Measurements from ENCODE around the gene RBM14.
A peak's percentile ranks its signal among the peaks of the same experiment; 100 is the strongest.
"Not testable (repeated sequence)": the region's sequence is repeated elsewhere in the genome, so short reads cannot be mapped to it uniquely, and the experiment has no call there.

Gene RBM14

DNA sequence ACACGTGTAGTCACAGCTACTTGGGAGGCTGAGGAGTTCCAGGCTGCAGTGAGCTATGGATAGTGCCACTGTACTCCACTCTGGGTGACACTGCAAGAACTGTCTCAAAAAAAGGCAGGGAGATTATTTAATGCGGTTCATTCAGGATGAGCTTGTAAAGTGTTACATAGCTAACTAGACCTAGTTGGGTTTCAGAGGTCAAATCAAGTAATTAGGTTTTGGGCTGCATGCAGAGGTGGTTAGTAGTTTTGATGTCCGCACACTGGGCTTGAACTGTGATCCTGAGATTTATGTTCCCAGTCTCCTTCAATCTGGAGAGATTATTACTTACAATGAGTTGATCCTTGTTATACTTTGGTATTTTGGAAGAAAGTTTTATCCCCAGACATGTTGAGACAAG is 20.0 kb downstream of the RBM14 start:
- DNase-seq (ENCODE audit: low spot score) (no peak), ATAC-seq (ENCODE audit: low read depth) (no peak)
- no peaks in the 10 kb centered on the region for H3K27me3 ChIP-seq (ENCODE audit: insufficient read depth, poor library complexity, severe bottlenecking)
- H3K36me3 ChIP-seq (ENCODE audit: low read depth), result peaks cover 66% of the 10 kb centered on the region
- H3K4me1 ChIP-seq (ENCODE audit: insufficient read depth, poor library complexity, severe bottlenecking), result peaks cover 30% of the 10 kb centered on the region
- H3K4me3 ChIP-seq (ENCODE audit: severe bottlenecking), result no peak overlapping the region
- TF ChIP-seq, protein P1, sequence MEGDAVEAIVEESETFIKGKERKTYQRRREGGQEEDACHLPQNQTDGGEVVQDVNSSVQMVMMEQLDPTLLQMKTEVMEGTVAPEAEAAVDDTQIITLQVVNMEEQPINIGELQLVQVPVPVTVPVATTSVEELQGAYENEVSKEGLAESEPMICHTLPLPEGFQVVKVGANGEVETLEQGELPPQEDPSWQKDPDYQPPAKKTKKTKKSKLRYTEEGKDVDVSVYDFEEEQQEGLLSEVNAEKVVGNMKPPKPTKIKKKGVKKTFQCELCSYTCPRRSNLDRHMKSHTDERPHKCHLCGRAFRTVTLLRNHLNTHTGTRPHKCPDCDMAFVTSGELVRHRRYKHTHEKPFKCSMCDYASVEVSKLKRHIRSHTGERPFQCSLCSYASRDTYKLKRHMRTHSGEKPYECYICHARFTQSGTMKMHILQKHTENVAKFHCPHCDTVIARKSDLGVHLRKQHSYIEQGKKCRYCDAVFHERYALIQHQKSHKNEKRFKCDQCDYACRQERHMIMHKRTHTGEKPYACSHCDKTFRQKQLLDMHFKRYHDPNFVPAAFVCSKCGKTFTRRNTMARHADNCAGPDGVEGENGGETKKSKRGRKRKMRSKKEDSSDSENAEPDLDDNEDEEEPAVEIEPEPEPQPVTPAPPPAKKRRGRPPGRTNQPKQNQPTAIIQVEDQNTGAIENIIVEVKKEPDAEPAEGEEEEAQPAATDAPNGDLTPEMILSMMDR (IDR thresholded peaks at IDR 0.05; ENCODE audit: poor library complexity, severe bottlenecking), result no peak
- H3K27ac ChIP-seq (ENCODE audit: poor library complexity, severe bottlenecking), result peak overlapping the region; percentile 61
- no peaks in the 10 kb centered on the region for H3K9me3 ChIP-seq (ENCODE audit: severe bottlenecking)

DNA sequence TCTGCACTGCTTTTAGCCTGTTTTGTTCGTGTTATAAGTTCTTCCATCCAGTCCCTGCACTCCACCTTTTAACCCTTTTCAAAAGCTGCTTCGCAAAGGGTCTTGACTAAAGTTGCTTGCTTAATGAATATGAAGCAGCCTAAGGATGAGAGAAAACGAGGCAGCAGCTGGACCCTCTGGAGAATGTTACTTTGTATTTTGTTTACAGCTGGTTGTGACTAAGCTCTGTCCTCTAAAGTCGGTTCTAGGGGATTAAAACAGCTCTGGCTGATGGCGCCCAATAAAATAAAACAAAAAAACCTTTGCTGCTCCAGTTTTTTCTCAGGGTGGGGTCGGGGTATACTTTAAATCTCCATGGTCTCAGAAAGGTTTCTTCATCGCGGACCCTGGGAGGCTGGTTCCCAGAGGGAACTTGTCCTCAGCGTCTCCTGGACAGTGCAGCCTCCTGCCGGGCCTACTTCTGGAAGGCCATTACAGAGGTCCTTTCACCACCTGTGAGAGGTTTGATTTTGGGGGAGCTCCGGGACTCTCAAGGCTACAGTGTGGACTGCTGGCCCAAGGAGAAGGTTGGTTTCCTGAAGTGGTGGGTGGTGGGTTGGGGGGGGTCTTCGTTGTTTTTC is 21.2 kb downstream of the RBM14 start:
- Histone ChIP-seq H3K36me3 (ENCODE audit: low read depth) (peaks cover 68% of the 10 kb centered on the region), H3K4me1 (ENCODE audit: insufficient read depth, poor library complexity, severe bottlenecking) (peaks cover 43% of the 10 kb centered on the region), H3K9me3 (ENCODE audit: severe bottlenecking) (no peaks in the 10 kb centered on the region), H3K4me3 (ENCODE audit: severe bottlenecking) (peak overlapping the region; percentile 81), H3K27me3 (ENCODE audit: insufficient read depth, poor library complexity, severe bottlenecking) (no peaks in the 10 kb centered on the region), H3K27ac (ENCODE audit: poor library complexity, severe bottlenecking) (peak overlapping the region; percentile 61)
- ATAC-seq (ENCODE audit: low read depth) (peak; percentile 4), DNase-seq (ENCODE audit: low spot score) (no peak)
- TF ChIP-seq, protein P1 (IDR thresholded peaks at IDR 0.05; ENCODE audit: poor library complexity, severe bottlenecking), result no peak

DNA sequence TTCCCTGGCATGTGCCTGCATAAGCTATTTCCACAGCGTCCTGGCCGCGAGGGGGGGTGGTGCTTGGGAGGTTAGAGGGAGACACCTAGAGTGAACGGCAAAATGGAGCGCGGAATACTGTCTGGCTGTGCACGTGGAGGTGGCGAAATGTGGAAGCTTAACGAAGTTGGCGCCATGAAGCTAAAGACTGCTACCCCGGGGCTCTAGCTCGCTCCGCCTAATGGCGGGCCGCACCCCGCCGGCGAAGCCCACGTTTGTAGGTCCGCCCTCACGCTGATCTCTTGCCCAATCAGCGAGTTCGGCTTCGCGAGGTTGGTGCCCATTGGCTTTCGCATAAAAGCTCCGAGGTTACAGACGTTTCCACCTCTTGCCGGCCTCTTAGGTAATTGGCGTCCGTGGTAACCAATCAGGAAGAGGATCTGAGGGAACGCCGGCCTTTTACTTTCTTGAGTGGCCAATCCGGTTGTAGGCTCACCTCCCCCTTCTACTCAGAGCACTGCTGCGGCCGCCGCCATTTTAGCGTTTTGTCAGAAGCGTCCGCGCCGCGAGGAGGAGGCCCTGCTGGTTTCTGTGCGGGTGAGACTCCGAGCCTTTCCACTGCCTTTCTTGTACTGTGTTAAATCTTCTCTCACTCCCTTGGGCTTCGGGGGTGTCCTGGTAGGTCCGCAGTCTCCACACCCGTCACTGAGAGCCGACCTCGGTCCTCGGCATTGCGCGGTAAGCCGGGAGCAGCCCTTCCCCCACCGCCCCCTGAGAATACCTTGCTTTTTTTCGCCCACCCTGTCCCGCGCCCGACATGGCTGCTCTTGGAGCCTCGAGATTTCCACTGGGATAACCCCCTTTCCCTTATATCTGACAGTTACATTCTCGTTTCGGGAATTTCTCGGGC is 22.0 kb downstream of the RBM14 start, which contains the start of gene RBM4:
TSS of gene RBM4 (plus strand) at position 527 of the 889 bp plus-strand sequence. CDS start 1,009 bp downstream, outside the sequence.
- TF ChIP-seq, protein P1 (IDR thresholded peaks at IDR 0.05; ENCODE audit: poor library complexity, severe bottlenecking), result no peak
- peak within 1 kb of the TSS; percentile 81 for H3K4me3 ChIP-seq (ENCODE audit: severe bottlenecking)
- H3K36me3 ChIP-seq (ENCODE audit: low read depth), result peaks cover 68% of the 10 kb centered on the region
- peak; percentile 91 for ATAC-seq (ENCODE audit: low read depth)
- no peaks in the 10 kb centered on the region for H3K9me3 ChIP-seq (ENCODE audit: severe bottlenecking)
- peak; percentile 97 for DNase-seq (ENCODE audit: low spot score)
- peak within 1 kb of the TSS; percentile 61 for H3K27ac ChIP-seq (ENCODE audit: poor library complexity, severe bottlenecking)
- H3K4me1 ChIP-seq (ENCODE audit: insufficient read depth, poor library complexity, severe bottlenecking), result peaks cover 45% of the 10 kb centered on the region
- no peaks in the 10 kb centered on the region for H3K27me3 ChIP-seq (ENCODE audit: insufficient read depth, poor library complexity, severe bottlenecking)

DNA sequence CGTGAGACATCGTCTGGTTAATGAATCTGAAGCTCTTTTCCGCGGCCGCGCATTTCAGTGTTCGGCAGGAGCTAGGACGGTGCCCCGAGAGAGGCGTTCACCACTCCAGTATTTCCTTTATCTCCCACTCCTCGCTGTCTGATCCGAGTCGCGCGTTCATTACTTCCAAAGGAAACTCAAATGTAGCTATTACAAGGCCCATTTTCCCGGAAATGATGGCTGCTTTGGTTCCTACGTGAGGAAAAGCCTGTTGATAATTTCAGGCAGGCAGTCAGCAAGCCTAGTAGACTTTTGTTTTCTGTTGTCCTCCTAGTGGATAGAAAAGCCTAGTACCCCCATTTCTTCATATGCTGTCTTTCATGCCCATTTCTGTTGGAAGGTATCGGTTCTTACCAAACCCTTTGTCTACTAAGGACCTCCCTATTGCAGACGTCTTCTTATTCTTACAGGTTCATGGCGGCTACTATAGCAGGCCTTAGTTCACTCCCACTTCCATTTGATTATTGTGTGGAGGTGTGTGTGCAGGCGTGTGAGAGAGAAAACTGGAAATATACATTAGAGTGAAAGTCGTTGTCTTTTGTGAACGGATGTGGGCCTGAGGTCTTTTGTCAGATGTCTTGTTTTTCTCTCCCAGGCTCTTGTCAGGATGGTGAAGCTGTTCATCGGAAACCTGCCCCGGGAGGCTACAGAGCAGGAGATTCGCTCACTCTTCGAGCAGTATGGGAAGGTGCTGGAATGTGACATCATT is 22.8 kb downstream of the RBM14 start:
- TF ChIP-seq, protein P1 (IDR thresholded peaks at IDR 0.05; ENCODE audit: poor library complexity, severe bottlenecking), result no peak
- Histone ChIP-seq H3K4me1 (ENCODE audit: insufficient read depth, poor library complexity, severe bottlenecking) (peaks cover 45% of the 10 kb centered on the region), H3K9me3 (ENCODE audit: severe bottlenecking) (no peaks in the 10 kb centered on the region), H3K27me3 (ENCODE audit: insufficient read depth, poor library complexity, severe bottlenecking) (no peaks in the 10 kb centered on the region), H3K4me3 (ENCODE audit: severe bottlenecking) (peak overlapping the region; percentile 81), H3K36me3 (ENCODE audit: low read depth) (peaks cover 68% of the 10 kb centered on the region), H3K27ac (ENCODE audit: poor library complexity, severe bottlenecking) (peak overlapping the region; percentile 61)
- ATAC-seq (ENCODE audit: low read depth), result no peak
- no peak for DNase-seq (ENCODE audit: low spot score)

DNA sequence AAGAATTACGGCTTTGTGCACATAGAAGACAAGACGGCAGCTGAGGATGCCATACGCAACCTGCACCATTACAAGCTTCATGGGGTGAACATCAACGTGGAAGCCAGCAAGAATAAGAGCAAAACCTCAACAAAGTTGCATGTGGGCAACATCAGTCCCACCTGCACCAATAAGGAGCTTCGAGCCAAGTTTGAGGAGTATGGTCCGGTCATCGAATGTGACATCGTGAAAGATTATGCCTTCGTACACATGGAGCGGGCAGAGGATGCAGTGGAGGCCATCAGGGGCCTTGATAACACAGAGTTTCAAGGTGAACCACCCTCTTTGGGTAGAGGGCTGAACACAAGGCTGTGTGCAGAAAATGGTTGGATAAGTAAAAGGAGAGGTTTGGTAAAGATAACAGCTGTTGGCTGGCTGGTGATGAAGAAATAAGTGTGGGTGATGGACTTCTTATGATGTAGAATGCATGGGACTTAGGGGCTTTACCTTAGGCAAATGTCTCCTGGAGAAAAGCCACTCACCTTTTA is 23.4 kb downstream of the RBM14 start:
- Histone ChIP-seq H3K27ac (ENCODE audit: poor library complexity, severe bottlenecking) (peak overlapping the region; percentile 61), H3K4me1 (ENCODE audit: insufficient read depth, poor library complexity, severe bottlenecking) (peaks cover 45% of the 10 kb centered on the region), H3K4me3 (ENCODE audit: severe bottlenecking) (peak overlapping the region; percentile 81), H3K36me3 (ENCODE audit: low read depth) (peaks cover 68% of the 10 kb centered on the region)
- not testable (repeated sequence) for ATAC-seq (ENCODE audit: low read depth); H3K27me3 ChIP-seq (ENCODE audit: insufficient read depth, poor library complexity, severe bottlenecking); DNase-seq (ENCODE audit: low spot score); H3K9me3 ChIP-seq (ENCODE audit: severe bottlenecking)

Measured in RWPE2 (cell line).